HG03342 (cell line): ENCODE results near the gene UST.
"Not testable (repeated sequence)": the region's sequence is repeated elsewhere in the genome, so short reads cannot be mapped to it uniquely, and the experiment has no call there.

Source experiments
- ATAC-seq: cut with Tn5 transposase; IDR thresholded peaks from one replicate; pipeline ENCODE4 v1.9.1; 2021; ENCODE audit warnings: mild to moderate bottlenecking, moderate library complexity; ENCODE audit not compliant: unreplicated experiment

Gene UST

GRCh38 chr6:148727104-148727503 lies 19.7 kb upstream of the UST start:
- no peak for ATAC-seq

GRCh38 chr6:148735989-148736388 lies 10.8 kb upstream of the UST start:
- ATAC-seq, result no peak

- no peak for ATAC-seq
Measured at GRCh38 chr6:148736774-148737412, 9.9 kb upstream of the UST start.

GRCh38 chr6:148737806-148738205 lies 9.0 kb upstream of the UST start:
- no peak for ATAC-seq

GRCh38 chr6:148738946-148739821 lies 7.6 kb upstream of the UST start:
- no peak for ATAC-seq

GRCh38 chr6:148739822-148740128 lies 7.1 kb upstream of the UST start:
- ATAC-seq, result no peak

- no peak for ATAC-seq
Measured at GRCh38 chr6:148743476-148743875, 3.4 kb upstream of the UST start.

GRCh38 chr6:148745926-148746325 lies 904 bp upstream of the UST start:
- ATAC-seq, result no peak

GRCh38 chr6:148747145-148747470 lies 278 bp downstream of the UST start:
- no peak for ATAC-seq

GRCh38 chr6:148747471-148748165 lies 788 bp downstream of the UST start:
- ATAC-seq, result no peak

GRCh38 chr6:148749674-148750073 lies 2.8 kb downstream of the UST start:
- ATAC-seq, result no peak

GRCh38 chr6:148750838-148751792 lies 4.3 kb downstream of the UST start:
- no peak for ATAC-seq

GRCh38 chr6:148751793-148752170 lies 5.0 kb downstream of the UST start:
- no peak for ATAC-seq

- not testable (repeated sequence) for ATAC-seq
Measured at GRCh38 chr6:148755379-148755778, 8.5 kb downstream of the UST start.

GRCh38 chr6:148757944-148758480 lies 11.2 kb downstream of the UST start:
- ATAC-seq, result peak; percentile 19

GRCh38 chr6:148758492-148758891 lies 11.7 kb downstream of the UST start:
- ATAC-seq, result peak; percentile 73

- no peak for ATAC-seq
Measured at GRCh38 chr6:148760258-148760534, 13.4 kb downstream of the UST start.

GRCh38 chr6:148760568-148761526 lies 14.0 kb downstream of the UST start:
- ATAC-seq, result peak; percentile 39

GRCh38 chr6:148761527-148762011 lies 14.7 kb downstream of the UST start:
- ATAC-seq, result no peak

GRCh38 chr6:148762231-148762630 lies 15.4 kb downstream of the UST start:
- ATAC-seq, result no peak
